Stimulated activated effector memory CD8-positive, alpha-beta T cell treated with anti-CD3 and anti-CD28 coated beads, Interleukin-12 subunit alpha, Interleukin-12 subunit beta, amount 100 ng/mL, for 72 hours (primary cell): ENCODE measurements around the gene SLC24A1.

Source experiments
- ATAC-seq: fragments of 150-1000 bp; cut with Tn5 transposase; 2 replicates; pipeline ENCODE4 v1.10.0; 2021
- DNase-seq, 2 donors: peaks; one replicate each; pipeline ENCODE4 v3.0.0; 2021 to 2022; ENCODE audit warnings: low spot score in 2 of 2
- H3K27ac Mint-ChIP-seq: one replicate; pipeline ENCODE4 v1.8.0; 2022; ENCODE audit warnings: mild to moderate bottlenecking, mixed read lengths
- H3K36me3 Mint-ChIP-seq: one replicate; pipeline ENCODE4 v1.8.0; 2022; ENCODE audit warnings: mild to moderate bottlenecking, mixed read lengths
- H3K4me1 Mint-ChIP-seq: one replicate; pipeline ENCODE4 v1.8.0; 2022; ENCODE audit warnings: mixed read lengths
- H3K4me3 Mint-ChIP-seq: one replicate; pipeline ENCODE4 v1.8.0; 2022; ENCODE audit warnings: mild to moderate bottlenecking, mixed read lengths
- H3K9me3 Mint-ChIP-seq: one replicate; pipeline ENCODE4 v1.8.0; 2022; ENCODE audit warnings: mixed read lengths

The SLC24A1 gene

DNA sequence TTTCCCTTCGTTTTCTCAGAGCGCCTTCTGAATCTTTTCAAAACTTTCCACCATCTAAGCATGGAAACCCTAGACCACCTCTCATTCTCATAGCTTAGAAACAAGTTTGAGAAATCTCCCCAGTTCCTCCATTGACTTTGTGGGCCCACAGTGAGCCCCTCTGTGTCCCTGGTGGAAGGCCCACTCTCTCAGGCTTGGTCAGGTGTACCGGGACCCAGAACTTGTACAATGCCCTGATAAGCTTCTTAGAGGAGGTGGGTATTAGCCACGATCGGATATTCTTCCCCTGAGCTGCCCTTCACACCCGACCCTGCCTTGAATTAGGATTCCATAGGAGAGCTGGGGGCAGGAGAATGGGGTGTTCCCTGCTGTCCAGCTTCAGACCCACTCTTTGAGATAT lies at the start of gene SLC24A1:
Gene SLC24A1, plus strand, starts transcription at position 301 of the 400 bp plus-strand sequence. CDS start 2,143 bp downstream, outside the sequence.
- Mint-ChIP-seq H3K9me3 (no peaks in the 10 kb centered on the region), H3K4me3 (no peak within 1 kb of the TSS), H3K27ac (no peak within 1 kb of the TSS), H3K4me1 (no peaks in the 10 kb centered on the region), H3K36me3 (peaks cover 4% of the 10 kb centered on the region)
- DNase-seq (no peak), ATAC-seq (no peak)

DNA sequence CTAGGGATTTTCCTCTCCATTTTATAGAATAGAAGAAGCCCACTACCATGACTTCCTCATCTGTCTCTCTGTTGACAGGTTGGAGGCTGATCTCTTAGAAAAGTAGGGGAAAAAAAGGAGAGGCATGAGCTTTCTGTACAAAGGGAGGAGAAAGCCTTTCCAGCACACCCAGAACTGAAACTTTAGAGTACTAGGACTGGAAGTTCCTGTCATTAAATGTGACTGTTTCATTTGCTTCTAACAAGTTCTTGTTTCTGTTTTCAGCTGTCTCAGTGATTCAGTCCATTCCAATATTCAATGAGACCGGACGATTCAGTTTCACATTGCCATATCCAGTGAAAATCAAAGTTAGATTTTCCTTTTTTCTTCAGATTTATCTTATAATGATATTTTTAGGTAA lies 49.8 kb upstream of the SLC24A1 start:
- H3K27ac Mint-ChIP-seq: no peak overlapping the region

DNA sequence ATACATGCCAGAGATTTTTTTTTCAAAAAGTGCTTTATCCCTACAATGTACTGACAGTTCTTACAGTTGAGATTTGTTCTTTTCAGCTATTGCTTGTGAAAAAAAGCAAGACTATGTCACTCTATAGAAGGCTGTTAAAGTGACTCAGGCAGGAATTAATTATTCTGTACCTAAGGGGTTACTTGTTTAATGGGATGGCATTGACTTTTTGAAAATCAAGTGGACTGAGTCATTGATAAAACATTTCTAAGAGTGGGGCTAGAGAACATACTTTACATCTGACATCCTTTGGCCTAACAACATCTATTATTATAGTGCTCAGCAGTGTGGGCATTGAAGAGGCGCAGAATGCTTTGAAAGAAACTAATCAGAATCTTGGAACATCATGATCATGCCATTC lies 45.1 kb upstream of the SLC24A1 start:
- no peaks in the 10 kb centered on the region for H3K9me3 Mint-ChIP-seq
- peak overlapping the region; percentile 5 for H3K27ac Mint-ChIP-seq
- H3K36me3 Mint-ChIP-seq: peaks cover 87% of the 10 kb centered on the region
- no peak for DNase-seq
- no peak for ATAC-seq
- no peaks in the 10 kb centered on the region for H3K4me1 Mint-ChIP-seq
- no peak overlapping the region for H3K4me3 Mint-ChIP-seq

More for the DNA sequence above, 49.8 kb upstream of the SLC24A1 start:
- Mint-ChIP-seq H3K9me3 (no peaks in the 10 kb centered on the region), H3K36me3 (peaks cover 84% of the 10 kb centered on the region), H3K4me1 (no peaks in the 10 kb centered on the region), H3K4me3 (no peak overlapping the region)
- ATAC-seq: no peak
- DNase-seq: no peak

DNA sequence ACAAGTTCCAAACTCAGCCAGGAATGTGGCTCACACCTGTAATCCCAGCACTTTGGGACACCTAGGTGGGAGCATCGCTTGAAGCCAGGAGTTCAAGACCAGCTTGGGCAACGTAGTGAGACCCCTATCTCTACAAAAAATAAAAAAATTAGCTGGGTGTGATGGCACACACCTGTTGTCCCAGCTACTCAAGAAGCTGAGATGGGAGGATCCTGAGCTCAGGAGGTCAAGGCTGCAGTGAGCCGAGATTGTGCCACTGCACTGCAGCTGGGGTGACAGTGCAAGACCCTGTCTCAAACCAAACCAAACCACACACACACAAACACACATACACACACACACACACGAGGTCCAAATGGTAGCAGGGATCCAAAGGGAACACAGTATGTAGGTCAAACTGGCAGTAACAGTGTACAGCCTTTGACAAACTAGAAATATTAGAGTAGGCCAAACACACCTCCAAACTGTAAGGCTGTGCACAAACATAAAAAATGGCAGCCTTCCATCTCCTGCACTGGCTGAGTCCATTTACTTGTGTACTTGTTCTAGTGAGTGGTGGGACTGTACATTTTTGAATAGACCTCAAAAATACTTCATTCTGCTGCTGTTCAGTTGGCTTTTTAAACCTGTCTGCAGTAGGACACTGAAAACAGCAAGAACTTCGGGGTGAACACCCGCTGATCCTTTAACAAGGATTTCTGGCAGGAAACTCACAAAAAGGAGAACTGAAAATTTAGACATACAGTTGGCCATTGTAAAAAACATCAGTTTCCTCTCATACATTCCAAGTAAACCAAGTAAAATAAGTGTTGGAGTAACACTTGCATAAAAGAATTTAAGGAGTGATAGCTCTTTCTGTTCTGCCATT lies 44.4 kb upstream of the SLC24A1 start:
- H3K36me3 Mint-ChIP-seq: peaks cover 87% of the 10 kb centered on the region
- no peak for DNase-seq
- peak overlapping the region; percentile 5 for H3K27ac Mint-ChIP-seq
- H3K4me1 Mint-ChIP-seq: no peaks in the 10 kb centered on the region
- no peak overlapping the region for H3K4me3 Mint-ChIP-seq
- no peaks in the 10 kb centered on the region for H3K9me3 Mint-ChIP-seq
- no peak for ATAC-seq

DNA sequence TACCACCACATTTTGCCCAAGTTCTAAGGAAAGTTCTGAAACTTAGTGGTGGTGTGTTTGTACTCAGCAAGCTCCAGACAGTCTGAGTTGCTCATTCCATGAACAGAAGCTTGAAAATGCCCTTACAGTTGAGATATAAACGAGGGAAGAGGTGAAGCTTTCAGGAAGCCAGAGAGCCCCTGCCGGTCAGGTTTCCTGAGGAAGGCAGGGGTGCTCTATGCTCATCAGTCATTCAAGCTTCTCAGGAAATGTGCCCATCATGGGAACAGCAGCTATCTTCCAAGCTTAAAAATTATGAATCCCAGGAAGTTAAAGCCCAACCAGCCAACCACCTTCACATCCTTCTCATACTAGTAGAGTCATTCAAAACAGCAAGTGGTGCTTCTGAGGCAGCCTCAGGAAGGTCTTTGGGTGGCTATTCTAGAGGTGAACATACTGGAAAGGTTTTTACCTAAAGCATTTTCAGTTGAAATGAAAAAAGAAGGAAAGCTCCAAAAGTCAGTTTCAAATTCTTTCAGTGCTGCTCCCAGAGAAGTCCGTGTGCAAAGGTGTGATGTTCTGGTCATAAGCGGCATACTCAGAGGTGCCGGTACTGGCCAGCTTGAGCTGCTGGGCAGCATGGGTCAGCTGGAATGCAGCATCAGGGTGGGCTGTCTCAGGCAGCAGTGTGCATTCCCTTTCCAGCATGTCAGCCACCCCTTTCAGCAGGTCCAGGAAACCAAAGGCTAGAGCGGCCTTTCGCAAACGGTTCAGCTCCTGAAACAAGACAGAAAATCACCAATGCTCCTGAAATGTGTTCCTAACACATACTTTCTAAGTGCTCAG lies 42.6 kb upstream of the SLC24A1 start:
- no peak for ATAC-seq
- peak overlapping the region; percentile 81 for H3K27ac Mint-ChIP-seq
- DNase-seq: no peak
- H3K4me1 Mint-ChIP-seq: peaks cover 10% of the 10 kb centered on the region
- peaks cover 97% of the 10 kb centered on the region for H3K36me3 Mint-ChIP-seq
- no peak overlapping the region for H3K4me3 Mint-ChIP-seq
- H3K9me3 Mint-ChIP-seq: no peaks in the 10 kb centered on the region

DNA sequence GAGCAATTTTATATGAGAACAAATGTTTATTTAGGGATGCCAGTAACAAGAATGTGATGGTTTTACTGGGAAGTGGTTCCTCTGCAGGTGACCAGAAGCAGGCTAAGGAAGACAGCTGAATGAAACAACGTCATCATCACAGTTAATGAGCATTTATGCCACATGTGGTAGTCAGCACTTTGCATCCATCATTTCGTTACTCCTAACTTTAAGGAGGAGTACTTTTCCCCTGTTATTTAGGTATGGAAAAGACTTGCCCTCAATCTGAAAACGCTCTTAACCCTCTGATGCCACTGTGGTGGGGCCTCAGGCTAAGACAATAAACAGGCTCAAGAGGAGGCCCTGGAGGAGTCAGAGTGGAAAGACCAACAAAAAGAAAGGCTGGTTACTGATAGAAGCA lies 42.0 kb upstream of the SLC24A1 start:
- peak overlapping the region; percentile 81 for H3K27ac Mint-ChIP-seq
- H3K4me1 Mint-ChIP-seq: peaks cover 16% of the 10 kb centered on the region
- no peak overlapping the region for H3K4me3 Mint-ChIP-seq
- H3K36me3 Mint-ChIP-seq: peaks cover 97% of the 10 kb centered on the region
- no peak for ATAC-seq
- H3K9me3 Mint-ChIP-seq: no peaks in the 10 kb centered on the region
- DNase-seq: no peak

DNA sequence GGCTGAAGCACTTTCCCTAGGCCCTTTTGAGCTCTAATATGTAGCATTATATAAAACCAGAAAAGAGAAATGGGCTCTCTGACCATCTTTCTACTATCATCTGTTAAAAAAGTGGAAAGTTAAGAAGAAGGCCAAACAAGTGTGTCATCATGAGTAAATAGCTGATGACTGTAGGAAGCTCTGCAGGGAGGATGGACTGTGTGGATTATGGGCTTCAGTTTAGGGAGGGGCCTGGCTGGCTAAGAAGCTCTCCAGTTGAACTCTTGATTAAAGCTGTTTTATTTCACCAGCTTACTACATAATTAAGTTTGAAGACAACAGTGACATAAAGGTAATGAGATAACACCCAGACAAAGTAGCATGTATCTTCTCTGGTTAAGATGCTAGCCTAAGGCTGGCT lies 41.5 kb upstream of the SLC24A1 start:
- ATAC-seq: no peak
- peaks cover 92% of the 10 kb centered on the region for H3K36me3 Mint-ChIP-seq
- H3K27ac Mint-ChIP-seq: peak overlapping the region; percentile 81
- no peak for DNase-seq
- no peaks in the 10 kb centered on the region for H3K9me3 Mint-ChIP-seq
- peaks cover 16% of the 10 kb centered on the region for H3K4me1 Mint-ChIP-seq
- no peak overlapping the region for H3K4me3 Mint-ChIP-seq

DNA sequence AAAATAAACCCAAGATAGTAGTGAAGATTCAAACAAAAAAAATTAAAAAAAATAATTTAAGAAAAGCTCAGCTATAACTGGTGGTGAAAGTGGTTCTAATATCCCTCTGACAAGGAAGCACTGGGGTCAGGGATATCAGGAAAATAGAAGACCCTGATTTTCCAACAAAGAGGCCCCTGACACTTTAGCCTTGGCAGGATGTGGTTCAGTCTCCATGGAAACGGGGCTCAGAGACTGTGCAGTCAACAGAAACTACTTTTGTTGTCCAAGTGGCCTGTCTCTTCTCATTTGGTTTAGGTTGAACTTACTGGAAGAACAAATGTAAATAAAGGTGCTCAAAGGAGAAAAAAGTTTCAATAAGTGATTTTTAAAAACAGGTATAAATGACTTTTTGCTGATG lies 38.0 kb upstream of the SLC24A1 start:
- H3K4me3 Mint-ChIP-seq: no peak overlapping the region
- H3K9me3 Mint-ChIP-seq: no peaks in the 10 kb centered on the region
- H3K27ac Mint-ChIP-seq: peak overlapping the region; percentile 93
- DNase-seq: peak in 1 of 2 donors; percentile 5
- H3K36me3 Mint-ChIP-seq: peaks cover 91% of the 10 kb centered on the region
- peaks cover 21% of the 10 kb centered on the region for H3K4me1 Mint-ChIP-seq
- peak; percentile 86 for ATAC-seq

DNA sequence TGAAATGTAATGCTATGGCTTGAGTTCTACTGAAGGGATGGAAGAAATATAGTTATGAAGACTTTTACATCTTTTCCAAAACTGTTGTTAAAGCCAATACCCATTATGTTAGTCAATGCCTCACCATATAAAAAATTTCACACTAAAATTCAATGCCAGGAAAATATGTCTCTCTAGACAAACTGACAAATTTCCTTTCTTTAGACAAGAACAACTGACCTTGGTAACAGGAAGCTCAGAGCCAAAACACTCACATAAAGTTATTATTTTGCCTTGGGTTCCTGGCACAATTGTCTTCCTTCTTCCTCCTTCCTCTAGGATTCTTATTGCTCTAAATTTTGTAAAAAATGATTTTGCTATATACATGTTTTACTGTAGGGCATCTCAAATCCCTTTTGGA lies 37.5 kb upstream of the SLC24A1 start:
- H3K27ac Mint-ChIP-seq: peak overlapping the region; percentile 93
- H3K4me1 Mint-ChIP-seq: peaks cover 21% of the 10 kb centered on the region
- peaks cover 91% of the 10 kb centered on the region for H3K36me3 Mint-ChIP-seq
- no peaks in the 10 kb centered on the region for H3K9me3 Mint-ChIP-seq
- DNase-seq: no peak
- ATAC-seq: no peak
- no peak overlapping the region for H3K4me3 Mint-ChIP-seq

DNA sequence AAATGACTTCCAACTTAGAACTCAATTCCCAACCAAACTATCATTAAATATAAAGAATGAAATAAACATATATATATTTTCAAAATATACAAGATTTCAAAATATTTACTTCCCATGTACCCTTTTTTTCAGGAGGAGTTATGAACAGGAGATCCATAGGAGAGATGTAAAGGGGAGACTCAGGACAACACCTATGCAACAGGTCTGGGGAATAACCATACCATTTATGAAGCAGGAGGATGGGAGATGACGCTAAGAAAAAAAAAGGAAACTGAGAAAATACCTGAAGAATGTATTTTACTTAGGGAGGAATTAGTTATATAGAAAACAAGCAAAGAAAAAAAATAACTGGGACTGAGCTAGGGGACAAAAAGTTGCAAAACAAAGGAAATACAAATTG lies 34.6 kb upstream of the SLC24A1 start:
- DNase-seq: no peak
- Mint-ChIP-seq H3K9me3 (no peaks in the 10 kb centered on the region), H3K4me3 (no peak overlapping the region), H3K4me1 (peaks cover 27% of the 10 kb centered on the region), H3K27ac (no peak overlapping the region), H3K36me3 (peaks cover 91% of the 10 kb centered on the region)
- no peak for ATAC-seq

DNA sequence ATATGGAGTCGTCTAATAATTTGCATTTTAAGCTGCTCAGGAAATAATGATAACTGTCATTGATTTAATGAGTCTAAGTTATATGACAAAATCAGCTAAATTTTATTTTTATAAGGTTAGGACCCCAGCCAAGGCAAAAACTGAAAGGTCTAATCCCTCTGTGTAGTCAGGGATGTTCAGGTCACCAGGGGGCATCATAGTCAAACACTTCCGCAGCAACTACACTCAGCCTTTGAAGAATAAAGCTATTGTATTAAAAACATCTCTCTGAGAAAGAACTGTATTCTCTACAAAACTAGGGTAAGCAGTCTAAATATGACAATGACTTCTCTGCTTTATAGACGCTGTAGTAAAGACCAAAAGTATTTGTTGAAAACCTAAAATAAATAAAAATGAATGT lies 25.8 kb upstream of the SLC24A1 start:
- Mint-ChIP-seq H3K36me3 (peaks cover 96% of the 10 kb centered on the region), H3K9me3 (no peaks in the 10 kb centered on the region), H3K4me1 (no peaks in the 10 kb centered on the region), H3K27ac (no peak overlapping the region), H3K4me3 (no peak overlapping the region)
- DNase-seq (no peak), ATAC-seq (no peak)

DNA sequence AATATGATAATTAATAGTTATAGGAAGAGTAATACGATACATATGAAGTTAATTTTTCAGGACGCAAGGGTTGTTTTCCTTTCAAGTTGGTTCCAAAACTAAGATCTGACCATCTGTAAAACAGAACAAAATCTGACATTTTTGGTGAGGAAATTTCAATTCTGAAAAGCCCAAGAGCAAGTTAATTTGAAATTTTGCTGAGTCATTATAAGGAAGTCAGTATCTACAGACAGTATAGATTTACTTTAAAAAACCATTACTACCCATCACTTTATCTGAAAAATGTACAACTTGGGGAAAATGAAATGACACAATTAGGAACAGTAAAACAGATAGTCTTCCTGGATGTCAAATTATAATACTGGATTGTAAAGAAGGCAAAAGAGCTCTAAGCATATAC lies 23.3 kb upstream of the SLC24A1 start:
- peak overlapping the region; percentile 18 for H3K27ac Mint-ChIP-seq
- no peak overlapping the region for H3K4me3 Mint-ChIP-seq
- ATAC-seq: no peak
- no peak for DNase-seq
- H3K4me1 Mint-ChIP-seq: no peaks in the 10 kb centered on the region
- no peaks in the 10 kb centered on the region for H3K9me3 Mint-ChIP-seq
- H3K36me3 Mint-ChIP-seq: peaks cover 96% of the 10 kb centered on the region

DNA sequence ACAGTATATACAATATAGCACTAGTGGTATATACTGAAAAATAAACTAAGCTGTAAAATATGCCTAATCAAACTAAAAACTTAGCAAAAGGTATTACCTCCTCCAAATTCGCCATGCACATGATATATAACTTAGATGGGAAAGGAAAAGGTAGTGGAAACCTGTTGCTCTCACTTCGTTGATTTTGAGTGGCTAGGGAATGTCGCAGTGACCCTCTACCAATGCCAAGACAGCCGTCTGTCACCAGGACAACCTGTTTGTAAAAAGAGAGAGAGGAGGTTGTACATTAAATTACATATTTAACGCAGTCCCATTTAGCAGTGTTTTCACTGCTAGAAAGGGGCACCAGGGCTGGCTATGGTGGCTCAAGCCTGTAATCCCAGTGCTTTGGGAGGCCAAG lies 22.1 kb upstream of the SLC24A1 start:
- Mint-ChIP-seq H3K36me3 (peaks cover 96% of the 10 kb centered on the region), H3K4me1 (no peaks in the 10 kb centered on the region), H3K27ac (no peak overlapping the region), H3K4me3 (no peak overlapping the region), H3K9me3 (no peaks in the 10 kb centered on the region)
- ATAC-seq (no peak), DNase-seq (no peak)

DNA sequence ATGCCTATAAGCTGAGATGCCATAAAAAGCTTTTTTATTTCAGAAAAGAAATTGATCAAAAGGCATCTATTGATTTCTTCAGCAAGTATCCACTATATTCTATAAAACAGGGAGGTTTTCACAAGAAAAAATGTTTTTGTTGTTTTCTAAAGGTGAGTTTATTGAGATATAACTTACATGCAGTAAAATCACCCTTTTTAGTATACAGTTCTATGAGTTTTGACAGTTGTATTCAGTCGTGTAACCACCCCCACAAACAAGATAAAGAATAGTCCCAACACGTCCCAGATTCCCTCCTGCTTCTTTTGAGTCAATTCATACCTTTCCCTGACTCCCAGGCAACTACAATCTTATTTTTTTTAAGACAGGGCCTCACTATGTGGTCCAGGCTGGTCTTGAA lies 18.6 kb upstream of the SLC24A1 start:
- ATAC-seq: no peak
- DNase-seq: no peak
- Mint-ChIP-seq H3K4me3 (no peak overlapping the region), H3K27ac (no peak overlapping the region), H3K36me3 (peaks cover 84% of the 10 kb centered on the region), H3K9me3 (no peaks in the 10 kb centered on the region), H3K4me1 (peaks cover 6% of the 10 kb centered on the region)

DNA sequence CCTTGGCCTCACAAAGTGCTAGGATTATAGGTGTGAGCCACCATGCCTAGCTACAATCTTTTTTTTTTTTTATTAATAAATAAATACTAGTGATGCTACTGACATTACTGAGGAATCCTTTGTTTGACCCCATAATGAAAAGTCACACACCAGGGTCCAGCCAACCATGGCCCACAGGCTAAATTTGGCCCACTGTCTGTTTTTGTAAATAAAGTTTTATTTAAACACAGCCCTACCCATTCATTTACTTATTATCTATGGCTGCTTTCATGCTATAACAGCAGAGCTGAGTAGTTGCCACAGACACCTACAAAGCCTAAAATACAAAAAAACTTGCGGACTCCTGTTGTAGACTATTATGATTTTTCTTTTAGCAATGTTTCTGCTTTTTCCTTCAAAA lies 18.2 kb upstream of the SLC24A1 start:
- H3K9me3 Mint-ChIP-seq: no peaks in the 10 kb centered on the region
- no peak overlapping the region for H3K4me3 Mint-ChIP-seq
- H3K4me1 Mint-ChIP-seq: peaks cover 6% of the 10 kb centered on the region
- no peak for DNase-seq
- no peak for ATAC-seq
- no peak overlapping the region for H3K27ac Mint-ChIP-seq
- peaks cover 80% of the 10 kb centered on the region for H3K36me3 Mint-ChIP-seq
